GM23248 (cell line): Measurements from ENCODE around the gene CDAN1. TPM values are rescaled to one million over a fixed set of nuclear protein-coding genes. Genes with fewer than 3 reads are reported as not detected.

Experiments
- DNase-seq: peaks from one replicate; pipeline ENCODE4 v3.0.0-alpha.2; 2015
- H2AFZ ChIP-seq: fragments of 200-600 bp; sonication (generic); 2 replicates; pipeline ENCODE4 v1.6.1; 2016; ENCODE audit warnings: antibody characterized with exemption
- H3F3A ChIP-seq: fragments of 200-600 bp; sonication (generic); 2 replicates; pipeline ENCODE4 v1.6.1; 2016; ENCODE audit warnings: mild to moderate bottlenecking, antibody characterized with exemption, mixed run types; ENCODE audit not compliant: insufficient read depth
- H3K27ac ChIP-seq: fragments of 200-600 bp; sonication (generic); 2 replicates; pipeline ENCODE4 v1.5.1; 2016; ENCODE audit warnings: mild to moderate bottlenecking
- H3K27me3 ChIP-seq: fragments of 200-600 bp; sonication (generic); replicated peaks from 2 replicates; pipeline ENCODE4 v1.6.1; 2016; ENCODE audit warnings: mild to moderate bottlenecking; ENCODE audit not compliant: insufficient read depth
- H3K36me3 ChIP-seq: fragments of 200-600 bp; sonication (generic); 2 replicates; pipeline ENCODE4 v1.6.1; 2016; ENCODE audit warnings: low read depth, mild to moderate bottlenecking
- H3K4me1 ChIP-seq: fragments of 200-600 bp; sonication (generic); 2 replicates; pipeline ENCODE4 v1.6.1; 2016; ENCODE audit warnings: mild to moderate bottlenecking; ENCODE audit not compliant: insufficient read depth
- H3K4me2 ChIP-seq: fragments of 200-600 bp; sonication (generic); one replicate; pipeline ENCODE4 v1.6.1; 2016; ENCODE audit warnings: mild to moderate bottlenecking; ENCODE audit not compliant: unreplicated experiment
- H3K4me3 ChIP-seq: fragments of 200-600 bp; sonication (generic); 2 replicates; pipeline ENCODE4 v1.5.1; 2016; ENCODE audit warnings: mild to moderate bottlenecking
- H3K79me2 ChIP-seq: fragments of 200-600 bp; sonication (generic); 2 replicates; pipeline ENCODE4 v1.6.1; 2016; ENCODE audit warnings: mild to moderate bottlenecking; ENCODE audit not compliant: insufficient read depth
- H3K9ac ChIP-seq: fragments of 200-600 bp; sonication (generic); 2 replicates; pipeline ENCODE4 v1.6.1; 2016; ENCODE audit warnings: mild to moderate bottlenecking
- H3K9me2 ChIP-seq: fragments of 200-600 bp; sonication (generic); 2 replicates; pipeline ENCODE4 v1.6.1; 2016; ENCODE audit warnings: mixed run types, mild to moderate bottlenecking, moderate library complexity; ENCODE audit not compliant: insufficient read depth
- H3K9me3 ChIP-seq: fragments of 200-600 bp; sonication (generic); one replicate; pipeline ENCODE4 v1.6.1; 2017; ENCODE audit warnings: low read depth
- H4K20me1 ChIP-seq: fragments of 200-600 bp; sonication (generic); 2 replicates; pipeline ENCODE4 v1.6.0; 2016; ENCODE audit not compliant: insufficient read depth
- EZH2 ChIP-seq: fragments of 200-600 bp; sonication (generic); IDR thresholded peaks from 2 replicates; pipeline ENCODE4 v1.6.1; 2018; ENCODE audit warnings: antibody characterized with exemption, mild to moderate bottlenecking; ENCODE audit not compliant: insufficient read depth, poor library complexity, severe bottlenecking
- EZH2phosphoT487 ChIP-seq: fragments of 200-600 bp; sonication (generic); IDR thresholded peaks from 2 replicates; pipeline ENCODE4 v1.6.1; 2018; ENCODE audit warnings: antibody characterized with exemption, moderate library complexity, mild to moderate bottlenecking, low read depth; ENCODE audit not compliant: insufficient read depth
- WGBS, 2 experiments: methylation state at CpG; one replicate each; pipeline ENCODE4 v1.1.6; 2015 to 2017; ENCODE audit warnings: low lambda C conversion rate in 2 of 2, low coverage in 1 of 2; ENCODE audit errors: missing lambda C conversion rate in 2 of 2; 5-methylcytosine and 5-hydroxymethylcytosine counted together
- in situ Hi-C: fragments of 300-500 bp; cut with MboI; formaldehyde crosslinking; loops from 2 replicates; pipeline ENCODE4 v1.15.0; 2020
- polyA plus RNA-seq: library from polyadenylated mRNA; unstranded; fragments of >200 nt; fragmentation: Nextera tagmentation; extraction: Ambion mirVana; gene quantifications from 2 replicates; pipeline ENCODE4 v1.2.1, GENCODE V29; 2016
- total RNA-seq: library from RNA; depleted of rRNA; stranded (reverse); fragments of >200 nt; shearing (Covaris generic); gene quantifications from 2 replicates; pipeline ENCODE4 v1.2.3, GENCODE V29; 2014

CDAN1 gene
- total and polyA plus RNA-seq, 2 experiments from 2014 or later, result 5.3 to 13.0 TPM

GRCh38 chr15:42760759-42761158 is 23.8 kb upstream of the CDAN1 start:
- H3F3A ChIP-seq, result no peaks in the 10 kb centered on the region
- H3K27ac ChIP-seq, result no peak overlapping the region
- TF ChIP-seq EZH2 (no peak), EZH2phosphoT487 (no peak)
- no peak overlapping the region for H3K4me2 ChIP-seq
- H3K9me3 ChIP-seq, result no peaks in the 10 kb centered on the region
- no peaks in the 10 kb centered on the region for H3K4me1 ChIP-seq
- no peak overlapping the region for H3K4me3 ChIP-seq
- 64 to 74% methylated on average over 1 of the region's 1 CpG for WGBS, 2 experiments
- 0 out of 2 replicates have a peak, but pooled peaks cover 3% of the 10 kb centered on the region for H3K36me3 ChIP-seq
- DNase-seq, result no peak
- in situ Hi-C loops, result no loop called here
- H3K9me2 ChIP-seq, result no peaks in the 10 kb centered on the region
- H3K79me2 ChIP-seq, result no peaks in the 10 kb centered on the region; the same call in 1 of the 2 replicates
- H4K20me1 ChIP-seq, result no peaks in the 10 kb centered on the region
- no peak overlapping the region for H3K9ac ChIP-seq
- no peak overlapping the region for H2AFZ ChIP-seq
- H3K27me3 ChIP-seq, result no peaks in the 10 kb centered on the region

GRCh38 chr15:42759093-42759492 is 22.2 kb upstream of the CDAN1 start:
- no peak overlapping the region for H2AFZ ChIP-seq
- H3K4me3 ChIP-seq, result no peak overlapping the region
- no peak overlapping the region for H3K27ac ChIP-seq
- H3K27me3 ChIP-seq, result no peaks in the 10 kb centered on the region
- 0 out of 2 replicates have a peak, but pooled peaks cover 3% of the 10 kb centered on the region for H3K36me3 ChIP-seq
- H4K20me1 ChIP-seq, result no peaks in the 10 kb centered on the region
- H3K4me1 ChIP-seq, result no peaks in the 10 kb centered on the region
- H3K9me2 ChIP-seq, result no peaks in the 10 kb centered on the region
- no peak overlapping the region for H3K9ac ChIP-seq
- DNase-seq, result no peak
- WGBS, 2 experiments, result 100% methylated on average over 2 of the region's 2 CpGs; no CpG with 5 or more reads in 1 of the 2 experiments
- TF ChIP-seq EZH2phosphoT487 (no peak), EZH2 (no peak)
- no peak overlapping the region for H3K4me2 ChIP-seq
- in situ Hi-C loops, result no loop called here
- no peaks in the 10 kb centered on the region for H3F3A ChIP-seq
- no peaks in the 10 kb centered on the region for H3K9me3 ChIP-seq
- no peaks in the 10 kb centered on the region; the same call in 1 of the 2 replicates for H3K79me2 ChIP-seq

- no peak overlapping the region for H3K4me3 ChIP-seq
- no peak overlapping the region for H3K4me2 ChIP-seq
- H3F3A ChIP-seq, result no peaks in the 10 kb centered on the region
- no peak for TF ChIP-seq EZH2
- no peaks in the 10 kb centered on the region for H3K9me2 ChIP-seq
- H3K27me3 ChIP-seq, result no peaks in the 10 kb centered on the region
- H3K9me3 ChIP-seq, result no peaks in the 10 kb centered on the region
- H4K20me1 ChIP-seq, result no peaks in the 10 kb centered on the region
- H3K36me3 ChIP-seq, result peaks cover 18% of the 10 kb centered on the region; the same call in 1 of the 2 replicates
- H2AFZ ChIP-seq, result no peak overlapping the region
- H3K9ac ChIP-seq, result no peak overlapping the region
- no peaks in the 10 kb centered on the region for H3K4me1 ChIP-seq
- H3K79me2 ChIP-seq, result no peaks in the 10 kb centered on the region
- DNase-seq, result no peak
- no peak overlapping the region for H3K27ac ChIP-seq
- in situ Hi-C loops, result no loop called here
- WGBS, 2 experiments, result 88 to 93% methylated on average over 2 of the region's 2 CpGs
Measured at GRCh38 chr15:42750306-42750705, 13.4 kb upstream of the CDAN1 start.

GRCh38 chr15:42749266-42749665 is 12.3 kb upstream of the CDAN1 start:
- H2AFZ ChIP-seq, result no peak overlapping the region
- H3F3A ChIP-seq, result no peaks in the 10 kb centered on the region
- no peak overlapping the region for H3K4me2 ChIP-seq
- no peaks in the 10 kb centered on the region for H4K20me1 ChIP-seq
- 10 to 25% methylated on average over 1 of the region's 1 CpG for WGBS, 2 experiments
- no peak for TF ChIP-seq EZH2
- TF ChIP-seq EZH2phosphoT487, result no peak
- no peak for DNase-seq
- no peak overlapping the region for H3K27ac ChIP-seq
- H3K4me1 ChIP-seq, result no peaks in the 10 kb centered on the region
- H3K9me2 ChIP-seq, result no peaks in the 10 kb centered on the region
- H3K79me2 ChIP-seq, result no peaks in the 10 kb centered on the region
- no peaks in the 10 kb centered on the region for H3K27me3 ChIP-seq
- H3K4me3 ChIP-seq, result no peak overlapping the region
- no peaks in the 10 kb centered on the region for H3K9me3 ChIP-seq
- no peak overlapping the region for H3K9ac ChIP-seq
- in situ Hi-C loops, result no loop called here
- peaks cover 22% of the 10 kb centered on the region; the same call in 1 of the 2 replicates for H3K36me3 ChIP-seq

- peaks cover 7% of the 10 kb centered on the region; the same call in 1 of the 2 replicates for H3K36me3 ChIP-seq
- TF ChIP-seq EZH2, result no peak
- TF ChIP-seq EZH2phosphoT487, result no peak
- WGBS, 2 experiments, result 97 to 100% methylated on average over 1 of the region's 1 CpG
Measured at GRCh38 chr15:42744195-42744594, 7.3 kb upstream of the CDAN1 start.

More at GRCh38 chr15:42744195-42744594, 7.3 kb upstream of the CDAN1 start:
- H3K4me3 ChIP-seq, result no peak overlapping the region
- in situ Hi-C loops, result no loop called here
- H3K27ac ChIP-seq, result no peak overlapping the region
- H4K20me1 ChIP-seq, result no peaks in the 10 kb centered on the region
- H2AFZ ChIP-seq, result no peak overlapping the region
- H3K4me1 ChIP-seq, result 0 out of 2 replicates have a peak, but pooled peaks cover 3% of the 10 kb centered on the region
- H3F3A ChIP-seq, result no peaks in the 10 kb centered on the region
- H3K9ac ChIP-seq, result no peak overlapping the region
- no peak for DNase-seq
- H3K79me2 ChIP-seq, result no peaks in the 10 kb centered on the region
- no peaks in the 10 kb centered on the region for H3K27me3 ChIP-seq
- no peaks in the 10 kb centered on the region for H3K9me2 ChIP-seq
- no peaks in the 10 kb centered on the region for H3K9me3 ChIP-seq
- H3K4me2 ChIP-seq, result no peak overlapping the region
